ENCODE measurements around the gene LITAF.

Gene LITAF

DNA sequence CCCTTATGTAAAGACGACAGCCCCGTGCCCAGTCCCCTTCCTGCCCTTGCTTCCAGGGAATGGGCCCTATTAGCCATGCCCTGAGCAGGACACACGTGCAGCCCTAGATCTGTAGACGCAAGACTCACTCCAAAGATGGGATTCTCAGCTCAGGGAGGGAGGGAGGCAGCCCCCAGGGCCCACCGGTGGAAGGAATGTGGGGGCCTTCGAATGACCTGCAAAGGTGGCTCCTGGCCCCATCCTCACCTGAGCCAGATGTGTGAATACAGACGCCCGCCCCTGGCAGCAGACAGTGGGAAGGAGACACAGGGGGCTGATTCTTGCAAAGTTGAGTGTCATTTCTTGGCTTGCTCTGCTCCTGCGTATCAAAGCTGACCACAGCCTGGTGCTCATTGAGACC is 47.8 kb downstream of the LITAF start:
- H3K4me3 ChIP-seq (ENCODE audit: low read depth, low read length) = no peak overlapping the region
- TF ChIP-seq, protein P1, sequence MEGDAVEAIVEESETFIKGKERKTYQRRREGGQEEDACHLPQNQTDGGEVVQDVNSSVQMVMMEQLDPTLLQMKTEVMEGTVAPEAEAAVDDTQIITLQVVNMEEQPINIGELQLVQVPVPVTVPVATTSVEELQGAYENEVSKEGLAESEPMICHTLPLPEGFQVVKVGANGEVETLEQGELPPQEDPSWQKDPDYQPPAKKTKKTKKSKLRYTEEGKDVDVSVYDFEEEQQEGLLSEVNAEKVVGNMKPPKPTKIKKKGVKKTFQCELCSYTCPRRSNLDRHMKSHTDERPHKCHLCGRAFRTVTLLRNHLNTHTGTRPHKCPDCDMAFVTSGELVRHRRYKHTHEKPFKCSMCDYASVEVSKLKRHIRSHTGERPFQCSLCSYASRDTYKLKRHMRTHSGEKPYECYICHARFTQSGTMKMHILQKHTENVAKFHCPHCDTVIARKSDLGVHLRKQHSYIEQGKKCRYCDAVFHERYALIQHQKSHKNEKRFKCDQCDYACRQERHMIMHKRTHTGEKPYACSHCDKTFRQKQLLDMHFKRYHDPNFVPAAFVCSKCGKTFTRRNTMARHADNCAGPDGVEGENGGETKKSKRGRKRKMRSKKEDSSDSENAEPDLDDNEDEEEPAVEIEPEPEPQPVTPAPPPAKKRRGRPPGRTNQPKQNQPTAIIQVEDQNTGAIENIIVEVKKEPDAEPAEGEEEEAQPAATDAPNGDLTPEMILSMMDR (IDR thresholded peaks at IDR 0.05; ENCODE audit: low read depth, low read length, missing control alignments) = no peak
- no peak for DNase-seq (ENCODE audit: low read depth)

DNA sequence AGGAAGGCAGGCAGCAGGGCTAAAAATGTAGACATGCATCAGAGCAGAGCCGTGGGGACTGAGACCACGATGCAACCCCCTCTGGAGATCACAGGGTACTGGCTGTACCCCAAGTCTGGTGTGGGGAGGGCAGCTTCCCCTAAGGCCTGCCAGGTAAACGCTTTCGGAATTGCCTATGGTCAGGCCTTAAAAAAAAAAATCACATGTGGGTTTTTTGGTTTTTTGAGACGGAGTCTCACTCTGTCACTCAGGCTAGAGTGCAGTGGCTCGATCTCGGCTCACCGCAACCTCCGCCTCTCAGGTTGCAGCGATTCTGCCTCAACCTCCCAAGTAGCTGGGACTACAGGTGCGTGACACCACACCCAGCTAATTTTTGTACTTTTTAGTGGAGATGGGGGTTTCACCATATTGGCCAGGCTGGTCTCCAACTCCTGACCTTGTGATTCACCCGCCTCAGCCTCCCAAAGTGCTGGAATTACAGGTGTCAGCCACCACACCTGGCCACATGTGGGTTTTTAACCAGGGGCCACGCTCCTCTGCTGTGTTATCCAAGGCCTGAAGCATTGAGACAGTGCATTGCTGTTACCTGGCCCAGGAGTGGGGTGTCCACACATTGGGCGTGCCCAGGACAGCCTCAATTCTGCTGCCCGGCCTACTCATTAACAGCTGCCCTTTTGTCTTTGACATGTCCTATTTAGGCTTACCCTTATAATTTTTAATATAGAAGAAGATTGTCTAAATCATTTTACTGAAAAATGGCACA is 50.4 kb downstream of the LITAF start:
- TF ChIP-seq, protein P1 (IDR thresholded peaks at IDR 0.05; ENCODE audit: low read depth, low read length, missing control alignments) = no peak
- no peak for DNase-seq (ENCODE audit: low read depth)

DNA sequence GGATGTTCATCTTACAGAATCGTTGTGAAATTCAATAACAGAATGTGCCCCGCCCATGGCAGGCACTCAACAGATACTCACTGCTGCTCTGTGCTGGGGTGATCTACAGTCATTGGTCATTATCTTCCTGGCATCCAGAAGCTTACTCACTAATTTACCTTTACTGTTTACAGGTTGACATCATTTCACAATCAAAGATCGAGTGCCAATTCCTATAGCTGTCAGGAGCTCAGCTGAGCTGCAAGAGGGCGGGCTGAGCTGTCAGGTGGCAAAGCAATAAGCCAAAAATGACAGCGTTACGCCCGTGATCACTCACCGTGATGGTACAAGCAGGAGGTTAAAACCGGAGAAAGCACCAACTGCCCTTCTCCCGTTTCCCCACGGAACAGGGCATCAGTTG is 51.2 kb downstream of the LITAF start:
- no peak for DNase-seq (ENCODE audit: low read depth)
- TF ChIP-seq, protein P1 (IDR thresholded peaks at IDR 0.05; ENCODE audit: low read depth, low read length, missing control alignments) = no peak
- H3K4me3 ChIP-seq (ENCODE audit: low read depth, low read length) = no peak overlapping the region

More for the DNA sequence above, 50.4 kb downstream of the LITAF start:
- no peak overlapping the region for H3K4me3 ChIP-seq (ENCODE audit: low read depth, low read length)

DNA sequence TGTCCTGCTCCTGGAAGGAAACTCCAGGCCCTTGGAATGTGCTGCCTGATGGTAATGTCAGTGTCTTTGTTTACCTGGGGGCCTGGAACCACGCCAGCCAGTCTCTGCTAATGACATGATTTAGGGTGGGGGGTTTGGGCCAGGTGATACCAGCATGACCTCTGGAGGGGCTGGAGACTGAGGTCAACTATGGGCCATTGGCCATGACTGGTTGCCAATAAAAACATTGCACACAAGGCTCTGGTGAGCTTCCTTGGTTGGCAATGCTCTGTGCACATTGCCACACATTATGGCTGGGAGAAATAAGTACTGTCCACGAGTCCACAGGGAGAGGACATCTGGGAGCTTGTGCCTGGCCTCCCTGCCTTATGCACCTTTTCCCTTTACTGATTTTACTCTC is 52.5 kb downstream of the LITAF start:
- no peak overlapping the region for H3K4me3 ChIP-seq (ENCODE audit: low read depth, low read length)
- TF ChIP-seq, protein P1 (IDR thresholded peaks at IDR 0.05; ENCODE audit: low read depth, low read length, missing control alignments) = no peak
- DNase-seq (ENCODE audit: low read depth) = no peak

DNA sequence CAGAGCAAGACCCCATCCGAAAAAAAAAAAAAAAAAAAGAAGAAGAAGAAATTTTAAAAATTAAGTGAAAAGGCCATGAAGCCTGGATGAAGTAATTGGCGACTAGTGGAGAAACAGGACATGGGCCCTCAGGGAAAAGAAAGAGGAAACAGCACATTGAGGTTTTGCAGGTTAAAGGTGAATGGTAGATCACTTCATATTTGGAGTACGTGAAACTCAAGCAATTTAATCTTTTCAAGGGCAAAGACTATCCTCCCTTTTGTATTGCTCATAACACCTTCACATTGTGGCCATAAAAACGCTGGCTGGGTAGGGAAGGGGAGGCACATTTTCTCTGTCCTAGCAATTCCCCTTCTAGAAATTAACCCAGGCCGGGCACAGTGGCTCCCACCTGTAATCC is 53.1 kb downstream of the LITAF start:
- H3K4me3 ChIP-seq (ENCODE audit: low read depth, low read length) = no peak overlapping the region
- DNase-seq (ENCODE audit: low read depth) = no peak
- TF ChIP-seq, protein P1 (IDR thresholded peaks at IDR 0.05; ENCODE audit: low read depth, low read length, missing control alignments) = no peak

DNA sequence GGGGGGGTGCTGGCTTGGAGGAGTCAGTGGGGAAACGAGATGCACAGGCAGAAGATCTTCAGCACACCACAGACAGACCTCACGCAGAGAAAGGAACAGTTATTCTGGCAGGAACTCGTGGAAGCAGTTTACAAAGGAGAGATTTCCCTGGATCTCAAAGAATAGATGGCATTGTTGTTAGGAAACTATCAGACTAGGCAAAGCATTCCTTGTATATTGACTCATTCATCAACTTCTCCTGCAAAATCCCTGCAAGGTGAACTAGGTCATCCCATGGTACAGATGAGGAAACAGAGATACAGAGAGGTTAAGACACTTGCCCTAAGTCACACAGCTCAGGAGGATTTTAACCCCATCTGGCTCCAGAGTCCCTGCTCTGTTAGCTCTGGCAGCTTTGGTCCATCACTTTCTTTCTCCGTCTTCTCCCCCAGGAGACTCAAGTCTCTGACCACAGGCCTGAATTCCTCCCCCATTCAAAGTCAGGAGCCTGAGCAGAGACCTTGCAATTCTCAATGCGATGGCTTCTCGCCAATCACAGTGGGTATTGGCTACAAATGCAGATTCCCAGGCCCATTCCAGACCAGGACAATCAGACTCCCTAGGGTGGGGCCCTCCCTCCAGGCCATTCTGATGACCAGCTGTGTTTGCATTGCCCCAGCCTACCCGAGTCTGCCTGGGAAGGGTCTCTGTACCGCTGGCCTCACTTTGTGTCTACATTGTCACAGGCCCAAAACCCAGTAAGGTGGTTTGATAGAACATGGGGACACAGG is 56.4 kb downstream of the LITAF start:
- H3K4me3 ChIP-seq (ENCODE audit: low read depth, low read length) = no peak overlapping the region
- TF ChIP-seq, protein P1 (IDR thresholded peaks at IDR 0.05; ENCODE audit: low read depth, low read length, missing control alignments) = no peak
- no peak for DNase-seq (ENCODE audit: low read depth)

All from GM12864 (cell line).